GM12801 (cell line): ENCODE results near the gene METTL5.

ENCODE experiments used
- TF ChIP-seq, protein P1 (sequence below): IDR thresholded peaks from one replicate; pipeline ENCODE4 v1.5.1; 2011; ENCODE audit warnings: control low read depth; ENCODE audit not compliant: insufficient read length; ENCODE audit errors: extremely low read depth

METTL5 gene

DNA sequence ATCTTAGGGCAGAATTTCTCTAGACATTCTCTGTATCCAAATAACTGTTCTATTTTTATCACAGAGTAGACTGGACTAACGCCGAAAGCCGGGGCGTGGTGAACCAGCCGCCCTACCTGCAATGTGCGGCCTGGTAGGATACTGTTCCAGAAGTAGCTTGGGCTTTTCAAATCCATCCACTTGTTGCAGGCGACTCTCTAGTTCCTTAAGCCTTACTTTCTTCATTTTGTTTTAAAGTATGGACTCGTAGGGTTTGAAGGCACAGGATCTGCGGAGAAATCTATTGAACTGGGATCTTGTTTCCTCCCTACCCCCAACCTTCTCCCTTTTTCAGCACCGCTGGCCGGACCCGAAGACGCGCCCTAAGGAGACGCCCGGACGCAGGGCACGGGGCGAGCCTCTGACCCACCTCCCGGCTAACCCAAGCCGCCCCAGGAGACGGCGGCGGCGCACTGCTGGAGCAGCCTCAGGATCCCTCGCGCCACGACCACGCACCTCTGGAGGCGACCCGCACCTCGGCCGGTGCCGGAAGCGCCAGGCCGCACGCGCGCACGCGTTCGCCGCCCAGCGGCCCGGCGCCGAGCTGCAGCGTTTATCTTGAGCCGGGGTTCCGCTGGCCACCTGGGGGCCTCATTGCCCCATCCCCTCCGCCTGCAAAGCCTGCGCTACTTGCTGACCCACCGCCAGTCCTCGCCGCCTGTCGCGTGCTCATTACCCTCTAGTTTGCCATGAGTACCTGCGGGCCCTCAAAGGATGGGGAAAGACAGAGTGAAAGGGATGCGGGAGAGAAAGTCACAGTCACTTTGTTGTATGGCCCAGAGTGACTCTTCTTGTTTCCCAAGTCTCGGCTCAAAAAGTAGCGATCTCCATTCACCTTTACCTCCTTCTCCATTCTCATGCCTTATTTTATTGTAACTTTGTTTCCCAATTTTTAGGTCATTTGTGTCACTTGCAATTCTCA, at the start of gene METTL5:
TSS of gene METTL5 (minus strand) at position 533 of the 961 bp plus-strand sequence. CDS start at position 225, 308 bp downstream.
- TF ChIP-seq, protein P1, sequence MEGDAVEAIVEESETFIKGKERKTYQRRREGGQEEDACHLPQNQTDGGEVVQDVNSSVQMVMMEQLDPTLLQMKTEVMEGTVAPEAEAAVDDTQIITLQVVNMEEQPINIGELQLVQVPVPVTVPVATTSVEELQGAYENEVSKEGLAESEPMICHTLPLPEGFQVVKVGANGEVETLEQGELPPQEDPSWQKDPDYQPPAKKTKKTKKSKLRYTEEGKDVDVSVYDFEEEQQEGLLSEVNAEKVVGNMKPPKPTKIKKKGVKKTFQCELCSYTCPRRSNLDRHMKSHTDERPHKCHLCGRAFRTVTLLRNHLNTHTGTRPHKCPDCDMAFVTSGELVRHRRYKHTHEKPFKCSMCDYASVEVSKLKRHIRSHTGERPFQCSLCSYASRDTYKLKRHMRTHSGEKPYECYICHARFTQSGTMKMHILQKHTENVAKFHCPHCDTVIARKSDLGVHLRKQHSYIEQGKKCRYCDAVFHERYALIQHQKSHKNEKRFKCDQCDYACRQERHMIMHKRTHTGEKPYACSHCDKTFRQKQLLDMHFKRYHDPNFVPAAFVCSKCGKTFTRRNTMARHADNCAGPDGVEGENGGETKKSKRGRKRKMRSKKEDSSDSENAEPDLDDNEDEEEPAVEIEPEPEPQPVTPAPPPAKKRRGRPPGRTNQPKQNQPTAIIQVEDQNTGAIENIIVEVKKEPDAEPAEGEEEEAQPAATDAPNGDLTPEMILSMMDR: no peak

- TF ChIP-seq, protein P1: no peak
These were observed 47.3 kb upstream of the METTL5 start for GRCh38 chr2:169871994-169872393.

DNA sequence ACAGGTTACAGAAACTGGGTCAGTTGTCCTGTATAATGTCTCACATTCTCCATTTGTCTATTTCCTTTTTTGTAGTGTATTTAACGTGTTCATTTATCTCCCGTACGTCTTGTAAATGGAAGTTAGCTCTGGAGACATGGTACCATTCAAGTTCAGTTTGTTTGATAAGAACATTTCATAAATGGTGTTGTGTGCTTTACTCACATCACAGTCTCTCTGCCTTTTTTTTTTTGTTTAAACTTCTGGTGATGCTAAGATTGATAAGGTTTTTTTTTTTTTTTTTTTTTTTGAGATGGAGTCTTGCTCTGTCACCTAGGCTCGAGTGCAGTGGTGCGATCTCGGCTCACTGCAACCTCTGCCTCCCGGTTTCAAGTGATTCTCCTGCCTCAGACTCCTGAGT, 44.2 kb upstream of the METTL5 start:
- TF ChIP-seq, protein P1: no peak

GRCh38 chr2:169867579-169867978, 42.9 kb upstream of the METTL5 start:
- TF ChIP-seq, protein P1: no peak

DNA sequence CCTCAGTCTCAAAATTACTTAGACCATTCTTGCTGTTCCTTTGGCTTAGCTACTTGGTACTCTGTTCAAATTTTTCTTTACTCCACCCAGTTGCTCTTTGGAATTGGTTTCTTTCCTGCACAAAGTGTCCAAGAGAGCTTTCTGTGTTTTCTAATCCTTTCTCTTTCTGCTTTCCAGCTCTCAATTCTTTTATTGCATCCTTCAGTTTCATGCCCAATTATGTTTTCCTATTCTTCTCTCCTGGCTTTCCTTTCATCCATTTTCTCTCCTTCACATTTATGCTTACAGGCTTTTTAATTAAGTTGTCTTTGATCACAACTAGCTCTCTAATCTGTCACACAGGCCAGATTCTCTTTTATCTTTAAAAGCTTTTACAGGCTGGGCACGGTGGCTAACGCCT, 40.8 kb upstream of the METTL5 start:
- TF ChIP-seq, protein P1: no peak

DNA sequence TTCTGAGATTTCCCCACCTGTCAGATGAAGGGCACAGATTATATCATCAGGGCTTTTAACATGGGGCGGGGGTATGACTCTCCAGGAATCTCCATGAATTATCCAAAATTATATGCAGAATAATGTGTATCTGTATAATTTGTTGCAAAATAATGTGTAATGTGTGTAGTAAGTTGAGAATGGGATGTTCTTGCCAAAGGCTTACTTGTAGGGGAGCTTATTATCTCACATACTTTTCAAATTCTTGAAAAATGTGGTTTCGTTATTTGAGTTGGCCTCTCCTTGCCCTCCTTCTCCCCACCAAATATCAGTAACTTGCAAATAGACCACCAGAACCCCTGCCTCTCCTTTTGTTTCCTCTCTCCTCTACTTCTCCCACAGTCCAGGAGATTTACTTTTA, 38.1 kb upstream of the METTL5 start:
- TF ChIP-seq, protein P1: no peak

DNA sequence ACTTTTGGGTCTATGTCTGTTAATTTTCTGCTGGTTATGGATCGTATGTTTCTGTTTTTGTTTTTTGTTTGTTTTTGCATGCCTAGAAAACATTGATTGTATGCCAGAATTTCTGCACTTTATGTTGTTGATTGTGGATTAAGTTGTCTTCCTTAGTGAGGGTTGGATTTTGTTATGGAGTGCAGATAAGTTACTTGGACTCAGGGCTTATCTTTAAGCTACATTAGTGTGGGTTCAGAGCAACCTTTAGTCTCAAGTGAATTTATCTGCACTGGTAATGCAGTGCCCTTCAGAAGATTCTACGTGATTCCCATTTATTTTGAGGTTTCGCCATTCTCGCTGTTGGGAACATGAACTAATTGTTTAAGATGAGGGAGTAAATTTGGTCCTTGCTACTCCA, 35.4 kb upstream of the METTL5 start:
- TF ChIP-seq, protein P1: no peak
